IMR-90 (cell line): ENCODE results near the gene PLXNB1.

Experiments
- CEBPB ChIP-seq: IDR thresholded peaks from 2 replicates; pipeline ENCODE4 v1.6.1; 2012; ENCODE audit warnings: low read depth, low read length, improper control_type of control experiment
- CHD1 ChIP-seq: IDR thresholded peaks from 2 replicates; pipeline ENCODE4 v1.6.1; 2012; ENCODE audit warnings: low read depth, low read length, improper control_type of control experiment
- CTCF ChIP-seq: conservative IDR thresholded peaks from 2 replicates; pipeline ENCODE4 v1.5.1; 2012; ENCODE audit warnings: mild to moderate bottlenecking, low read depth, low read length, improper control_type of control experiment
- FOS ChIP-seq: fragments of 150-350 bp; IDR thresholded peaks from 2 replicates; pipeline ENCODE4 v1.6.1; 2016; ENCODE audit warnings: low read depth, low read length
- MXI1 ChIP-seq: IDR thresholded peaks from 2 replicates; pipeline ENCODE4 v1.6.1; 2012; ENCODE audit warnings: low read depth, mild to moderate bottlenecking, low read length, moderate library complexity, borderline replicate concordance
- POLR2A ChIP-seq: IDR thresholded peaks from 2 replicates; pipeline ENCODE4 v1.6.1; 2012; ENCODE audit warnings: mild to moderate bottlenecking, low read depth, low read length
- RAD21 ChIP-seq: IDR thresholded peaks from 2 replicates; pipeline ENCODE4 v1.6.1; 2012; ENCODE audit warnings: low read length, improper control_type of control experiment
- RFX5 ChIP-seq: IDR thresholded peaks from 2 replicates; pipeline ENCODE4 v1.8.0; 2012; ENCODE audit warnings: low read depth, mild to moderate bottlenecking, low read length, moderate library complexity
- SMC3 ChIP-seq: fragments of 150-350 bp; IDR thresholded peaks from 2 replicates; pipeline ENCODE4 v1.6.1; 2016; ENCODE audit warnings: low read depth, mild to moderate bottlenecking, antibody characterized with exemption, low read length, moderate library complexity
- TF ChIP-seq, protein P1 (sequence below): fragments of 150-350 bp; IDR thresholded peaks from 2 replicates; pipeline ENCODE4 v1.6.1; 2017; ENCODE audit warnings: mild to moderate bottlenecking, antibody characterized with exemption, low read length, low read depth
- TF ChIP-seq, protein P2 (sequence below): fragments of 150-350 bp; IDR thresholded peaks from 2 replicates; pipeline ENCODE4 v1.6.1; 2016; ENCODE audit warnings: low read depth, mild to moderate bottlenecking, low read length, moderate library complexity, borderline replicate concordance

GRCh38 chr3:48417529-48418108 lies 12.3 kb downstream of the PLXNB1 start:
- TF ChIP-seq CTCF (no peak), CHD1 (no peak), CEBPB (no peak), RAD21 (no peak), FOS (no peak), SMC3 (no peak), RFX5 (no peak), POLR2A (no peak), MXI1 (no peak)
- TF ChIP-seq, protein P1, sequence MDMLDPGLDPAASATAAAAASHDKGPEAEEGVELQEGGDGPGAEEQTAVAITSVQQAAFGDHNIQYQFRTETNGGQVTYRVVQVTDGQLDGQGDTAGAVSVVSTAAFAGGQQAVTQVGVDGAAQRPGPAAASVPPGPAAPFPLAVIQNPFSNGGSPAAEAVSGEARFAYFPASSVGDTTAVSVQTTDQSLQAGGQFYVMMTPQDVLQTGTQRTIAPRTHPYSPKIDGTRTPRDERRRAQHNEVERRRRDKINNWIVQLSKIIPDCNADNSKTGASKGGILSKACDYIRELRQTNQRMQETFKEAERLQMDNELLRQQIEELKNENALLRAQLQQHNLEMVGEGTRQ, result no peak
- TF ChIP-seq, protein P2, sequence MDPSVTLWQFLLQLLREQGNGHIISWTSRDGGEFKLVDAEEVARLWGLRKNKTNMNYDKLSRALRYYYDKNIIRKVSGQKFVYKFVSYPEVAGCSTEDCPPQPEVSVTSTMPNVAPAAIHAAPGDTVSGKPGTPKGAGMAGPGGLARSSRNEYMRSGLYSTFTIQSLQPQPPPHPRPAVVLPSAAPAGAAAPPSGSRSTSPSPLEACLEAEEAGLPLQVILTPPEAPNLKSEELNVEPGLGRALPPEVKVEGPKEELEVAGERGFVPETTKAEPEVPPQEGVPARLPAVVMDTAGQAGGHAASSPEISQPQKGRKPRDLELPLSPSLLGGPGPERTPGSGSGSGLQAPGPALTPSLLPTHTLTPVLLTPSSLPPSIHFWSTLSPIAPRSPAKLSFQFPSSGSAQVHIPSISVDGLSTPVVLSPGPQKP, result no peak
